DMS153 (cell line): ENCODE measurements around the gene OTOA.
"Not testable (repeated sequence)": the region's sequence is repeated elsewhere in the genome, so short reads cannot be mapped to it uniquely, and the experiment has no call there.

Experiments used
- DNase-seq: peaks from one replicate; lab custom pipeline; 2025; lab: John Stamatoyannopoulos, UW

The OTOA gene

DNA sequence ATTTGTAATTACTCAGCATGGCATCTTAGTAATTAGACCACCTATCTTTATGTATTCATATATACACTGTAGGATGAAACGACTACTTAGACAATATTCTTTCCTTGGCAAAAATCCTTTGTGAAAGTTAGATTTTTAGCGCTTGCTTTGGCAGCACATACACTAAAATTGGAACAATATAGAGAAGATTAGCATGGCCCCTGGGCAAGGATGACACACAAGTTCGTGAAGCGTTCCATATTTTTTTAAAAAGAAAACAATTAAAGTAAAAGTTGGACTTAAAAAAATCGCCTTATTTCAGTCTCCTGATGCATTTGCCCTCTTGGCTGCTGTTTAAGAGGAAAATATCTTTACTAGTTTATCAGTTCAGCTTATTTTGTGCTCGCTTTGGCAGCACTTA, 21.9 kb upstream of the OTOA start:
- no peak for DNase-seq

DNA sequence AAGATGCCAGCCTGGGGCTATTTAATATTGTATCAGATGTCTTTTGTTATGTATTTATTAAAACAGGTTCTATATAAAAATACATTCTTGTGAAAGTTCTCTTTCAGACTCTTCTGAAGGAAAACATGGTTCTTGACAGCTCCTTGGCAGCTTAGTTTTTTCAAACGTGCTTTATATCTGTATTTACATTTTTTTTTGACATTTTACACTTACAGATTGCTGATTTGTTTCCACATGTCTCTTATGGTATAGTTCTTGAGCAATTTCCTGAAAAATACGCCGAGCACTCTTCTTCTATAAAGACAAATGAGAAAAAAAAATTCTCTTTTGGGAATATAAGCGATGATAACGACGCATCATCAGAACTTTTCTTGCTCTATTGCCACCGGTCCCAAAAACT, 20.9 kb upstream of the OTOA start:
- no peak for DNase-seq

- no peak for DNase-seq
Observed at GRCh38 chr16:21643785-21644184, 20.0 kb upstream of the OTOA start.

- no peak for DNase-seq
Observed at GRCh38 chr16:21644674-21645073, 19.1 kb upstream of the OTOA start.

GRCh38 chr16:21645261-21645721, 18.5 kb upstream of the OTOA start:
- no peak for DNase-seq

DNA sequence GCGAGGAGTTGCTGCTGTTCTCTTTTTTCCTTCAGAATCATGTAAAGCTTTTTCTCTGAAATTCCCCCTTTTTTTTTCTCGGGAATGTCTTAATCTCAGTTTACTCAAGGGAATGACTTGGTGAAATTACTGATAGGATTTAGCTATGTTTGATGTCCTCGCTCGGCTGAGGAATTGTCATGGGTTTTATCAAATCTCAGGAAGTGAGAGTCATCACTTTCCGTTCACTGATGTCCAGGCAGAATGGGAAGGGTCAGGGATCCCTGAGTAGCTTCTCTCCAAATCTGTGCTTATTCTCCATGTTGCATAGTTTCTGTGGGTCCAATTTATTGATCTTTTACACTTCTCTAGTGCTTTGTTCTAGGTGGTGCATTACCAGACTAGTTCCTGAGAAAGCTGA, 17.7 kb upstream of the OTOA start:
- no peak for DNase-seq

DNA sequence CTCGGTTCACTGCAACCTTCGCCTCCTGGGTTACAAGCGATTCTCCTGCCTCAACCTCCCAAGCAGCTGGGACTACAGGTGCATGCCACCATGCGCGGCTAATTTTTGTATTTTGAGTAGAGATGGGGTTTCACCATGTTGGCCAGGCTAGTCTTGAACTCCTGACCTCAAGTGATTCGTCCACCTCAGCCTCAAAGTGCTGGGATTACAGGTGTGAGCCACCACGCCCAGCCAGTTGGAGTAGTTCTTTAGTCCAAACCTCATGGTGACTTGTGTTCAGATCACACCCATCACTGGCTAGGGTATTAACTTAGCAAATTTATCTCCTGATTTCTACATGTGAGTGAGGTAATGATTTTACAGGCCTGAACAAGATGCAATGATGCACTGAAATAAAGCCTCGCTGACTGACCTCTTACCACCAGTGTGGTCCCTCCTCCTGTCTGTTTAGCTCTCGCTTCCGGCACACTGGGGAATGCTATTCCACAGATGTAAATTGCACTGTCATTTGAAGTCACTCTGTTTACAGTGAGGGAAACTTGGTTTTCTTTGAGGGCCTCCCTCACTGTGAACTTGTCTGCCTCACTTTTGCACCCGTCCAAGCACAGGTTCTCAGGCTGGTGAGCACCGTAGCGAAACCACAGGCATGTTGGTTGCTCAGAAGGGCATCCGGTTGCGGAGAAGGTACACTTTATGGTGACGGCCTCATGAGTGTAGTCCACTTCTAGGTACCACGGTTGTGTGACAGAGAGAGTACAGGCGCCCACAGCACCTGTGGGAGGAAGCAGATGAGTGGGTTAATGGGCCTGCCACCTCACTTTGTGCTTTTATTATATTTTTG, 16.8 kb upstream of the OTOA start:
- no peak for DNase-seq

DNA sequence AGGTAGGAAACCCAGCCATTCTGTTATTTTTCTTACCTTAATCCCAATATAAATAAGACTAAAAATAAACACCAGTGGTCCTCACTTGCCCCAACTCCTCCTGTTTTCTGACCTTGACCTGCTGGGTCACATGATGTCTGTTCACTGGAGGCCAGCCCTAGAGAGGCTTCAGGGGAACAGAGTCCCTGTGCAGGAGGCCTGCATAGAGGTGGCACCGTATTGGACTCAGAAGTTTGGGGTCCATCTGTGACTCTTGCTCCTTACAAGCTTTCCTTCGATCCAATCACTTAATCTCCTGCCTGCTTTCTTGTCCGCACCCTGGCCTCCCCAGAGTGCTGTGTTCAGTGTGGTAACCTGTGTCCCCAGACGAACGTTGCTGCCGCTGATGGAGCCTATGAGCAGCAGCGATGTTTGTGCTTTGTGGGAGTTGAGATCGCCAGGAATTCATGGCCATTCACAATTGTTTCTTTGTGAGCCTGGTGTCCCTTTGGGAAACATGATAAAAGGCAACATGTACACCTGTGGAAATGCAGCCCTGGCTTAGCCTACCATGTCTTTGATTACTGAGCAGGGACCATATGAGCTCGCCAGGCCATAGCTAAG, 16.1 kb upstream of the OTOA start:
- DNase-seq = no peak

GRCh38 chr16:21649826-21650406, 13.9 kb upstream of the OTOA start:
- not testable (repeated sequence) for DNase-seq

GRCh38 chr16:21650521-21650920, 13.2 kb upstream of the OTOA start:
- no peak for DNase-seq

DNA sequence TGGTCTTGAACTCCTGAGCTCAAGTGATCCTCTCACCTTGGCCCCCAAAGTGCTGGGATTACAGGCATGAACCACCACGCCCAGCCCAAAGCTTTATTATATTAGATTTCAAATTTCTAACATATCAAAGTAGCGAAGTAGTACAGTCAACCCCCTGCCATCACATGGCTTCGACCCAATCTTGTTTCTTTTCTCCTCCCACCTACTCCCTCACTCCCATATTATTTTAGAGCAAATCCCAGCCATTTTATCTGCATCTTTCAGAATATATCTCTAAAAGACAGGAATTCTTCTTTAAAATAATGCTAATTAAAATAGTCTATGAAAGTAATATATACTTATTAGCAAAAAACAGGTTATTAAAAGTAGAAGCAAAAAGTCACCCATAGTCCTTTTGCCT, 12.3 kb upstream of the OTOA start:
- DNase-seq = no peak

DNA sequence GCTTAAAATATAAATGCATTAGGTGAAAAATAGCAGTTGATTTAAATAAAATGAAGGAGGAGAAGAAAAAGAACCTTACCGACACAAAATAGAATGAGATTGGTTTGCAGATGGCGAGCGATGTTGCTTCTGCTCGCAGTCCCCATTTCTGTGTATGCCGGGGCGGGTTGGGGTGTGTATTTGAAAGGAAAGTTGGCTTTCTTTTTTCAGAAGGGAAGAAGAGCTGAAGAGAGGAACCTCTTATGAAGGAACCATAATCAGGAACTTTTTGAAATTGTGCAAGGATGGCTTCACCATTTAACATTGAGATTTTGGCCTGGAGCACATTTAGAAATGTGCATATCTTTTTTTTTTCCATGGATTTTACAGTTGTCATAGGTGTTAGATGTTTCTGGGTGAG, 11.3 kb upstream of the OTOA start, which contains the start of gene IGSF6:
Gene IGSF6 (minus strand): TSS at position 156 of the 400 bp plus-strand sequence. CDS start 10 bp downstream, at position 146.
- DNase-seq = no peak

GRCh38 chr16:21653571-21653970, 10.2 kb upstream of the OTOA start:
- no peak for DNase-seq

DNA sequence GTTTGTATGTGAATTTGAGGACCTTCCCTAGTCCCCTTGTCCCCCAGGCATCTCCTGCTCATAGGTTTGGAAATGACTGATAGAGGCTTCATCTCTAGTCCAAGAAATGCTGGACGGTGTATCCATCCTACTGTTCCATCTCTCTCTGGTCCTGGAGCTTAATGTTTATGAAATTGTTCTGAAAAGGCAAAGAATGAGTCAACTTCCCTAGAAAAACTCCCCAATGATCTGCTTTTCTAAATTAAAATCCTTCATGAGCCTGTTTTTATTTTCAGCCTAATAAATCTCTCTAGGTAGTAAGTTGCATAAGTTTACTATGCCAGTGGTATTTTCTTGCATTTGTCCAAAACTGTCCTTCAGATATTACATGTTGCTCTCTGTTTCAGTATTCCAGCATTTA, 9.3 kb upstream of the OTOA start:
- DNase-seq = no peak

DNA sequence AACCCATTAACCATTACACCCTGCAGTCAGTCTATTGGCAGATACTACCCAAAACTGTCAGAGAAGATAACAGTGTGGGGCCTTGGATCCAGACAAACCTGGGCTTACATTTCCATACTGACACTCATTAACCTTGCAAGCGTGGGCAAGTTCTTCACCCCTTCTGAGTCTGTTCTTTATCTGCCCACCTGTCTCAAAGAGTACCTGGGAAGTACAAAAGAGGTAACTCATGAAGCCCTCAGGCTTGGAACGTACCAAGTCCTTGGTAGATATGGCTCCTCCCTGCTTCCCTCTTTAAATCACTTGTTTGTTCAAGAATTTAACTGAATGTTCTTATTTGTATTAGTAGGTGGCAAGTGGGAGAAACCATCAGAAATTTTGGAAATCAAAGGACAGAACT, 8.9 kb upstream of the OTOA start:
- no peak for DNase-seq

GRCh38 chr16:21656795-21657768, 6.7 kb upstream of the OTOA start:
- DNase-seq = peak; percentile 6

DNA sequence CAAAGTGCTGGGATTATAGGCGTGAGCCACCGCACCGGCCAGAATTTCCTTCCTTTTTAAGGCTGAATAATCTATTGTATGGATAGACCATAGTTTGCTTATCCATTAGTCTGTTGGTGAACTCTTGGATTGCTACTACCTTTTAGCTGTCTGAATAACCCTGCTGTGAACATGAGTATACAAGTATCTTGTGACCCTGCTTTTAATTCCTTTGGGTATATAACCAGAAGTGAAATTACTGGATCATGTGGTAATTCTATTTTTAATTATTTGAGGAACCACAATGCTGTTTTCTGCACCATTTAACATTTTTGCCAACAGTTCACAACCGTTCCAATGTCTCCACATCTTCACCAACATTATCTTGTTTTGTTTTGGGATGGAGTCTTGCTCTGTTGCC, 4.6 kb upstream of the OTOA start:
- no peak for DNase-seq

DNA sequence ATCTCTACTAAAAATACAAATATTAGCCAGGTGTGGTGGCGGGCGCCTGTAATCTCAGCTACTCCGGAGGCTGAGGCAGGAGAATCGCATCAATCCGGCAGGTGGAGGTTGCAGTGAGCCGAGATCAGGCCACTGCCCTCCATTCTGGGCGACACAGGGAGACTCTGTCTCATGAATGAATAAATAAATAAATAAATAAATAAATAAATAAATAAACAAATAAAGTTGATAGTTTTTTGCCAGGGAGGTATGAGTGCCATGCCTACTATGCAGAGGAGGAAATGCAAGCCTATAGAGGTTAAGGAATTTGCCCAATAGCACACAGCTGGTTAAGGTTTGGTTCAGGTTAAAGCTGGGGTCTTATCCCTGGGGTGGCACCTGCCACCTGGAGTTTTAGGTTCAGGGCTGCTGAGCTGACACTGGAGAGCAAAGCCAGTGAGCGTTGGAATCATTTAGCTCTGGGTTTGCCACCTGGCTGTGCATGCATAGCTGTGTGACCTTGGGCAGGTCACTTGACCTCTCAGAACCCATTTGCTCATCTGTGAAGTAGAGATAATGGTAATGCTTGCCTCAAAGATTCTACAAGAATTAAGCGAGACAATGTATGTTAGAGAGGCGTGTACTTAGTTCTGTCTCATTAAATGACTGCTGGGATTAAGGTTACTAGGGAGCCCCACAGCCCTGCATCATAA, 1.2 kb downstream of the OTOA start:
- DNase-seq = no peak

- no peak for DNase-seq
Observed at GRCh38 chr16:21666772-21667171, 3.0 kb downstream of the OTOA start.

GRCh38 chr16:21667575-21667974, 3.8 kb downstream of the OTOA start:
- DNase-seq = no peak

- DNase-seq = no peak
Observed at GRCh38 chr16:21673469-21673868, 9.7 kb downstream of the OTOA start.
